GM19023 (cell line): ENCODE results near the gene TSPEAR.

Source experiments
- ATAC-seq: cut with Tn5 transposase; IDR thresholded peaks from one replicate; pipeline ENCODE4 v1.9.1; 2021; ENCODE audit warnings: mild to moderate bottlenecking, moderate library complexity; ENCODE audit not compliant: unreplicated experiment

TSPEAR gene

DNA sequence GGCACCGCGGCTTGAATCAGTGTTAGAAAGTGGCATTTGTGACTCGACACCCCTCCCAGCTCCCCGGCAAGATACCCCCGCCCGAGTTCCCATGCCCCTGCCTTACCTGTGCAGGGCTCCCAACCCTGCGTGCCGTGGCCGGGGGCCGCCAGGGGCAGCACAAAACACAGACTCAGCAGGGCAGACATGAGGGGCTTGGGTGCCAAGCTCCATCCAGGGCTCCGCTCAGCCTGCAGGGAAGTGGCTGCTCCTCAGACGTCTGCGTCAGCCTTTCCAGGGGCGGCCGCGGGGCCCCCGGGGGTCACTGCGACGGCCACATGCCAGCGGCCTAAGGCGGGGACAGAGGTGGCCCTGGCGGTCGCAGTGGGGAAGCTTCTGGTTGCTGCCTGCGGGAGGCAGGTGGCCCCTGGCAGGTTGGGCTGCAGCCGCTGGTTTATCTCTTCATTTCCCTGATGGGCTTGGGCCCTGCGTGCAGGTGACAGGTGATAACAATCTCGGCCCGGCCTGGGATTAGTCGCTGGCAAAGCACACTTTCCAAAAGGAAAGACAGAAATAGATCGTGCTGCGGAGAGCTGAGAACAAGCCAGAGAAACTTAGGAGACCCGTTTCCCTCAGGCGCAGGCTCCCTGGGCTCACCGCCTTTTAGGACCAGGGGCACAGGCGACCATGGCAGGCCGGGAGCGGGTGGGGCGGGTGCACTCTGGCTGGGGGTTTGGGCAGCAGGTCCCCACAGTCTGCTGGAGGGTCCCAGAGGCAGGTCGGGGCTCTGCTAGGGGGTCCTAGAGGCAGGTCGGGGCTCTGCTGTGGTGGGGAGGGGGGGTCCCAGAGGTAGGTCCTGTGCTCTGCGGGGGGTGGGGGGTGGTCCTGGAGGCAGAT is at the start of gene TSPEAR:
TSS of gene TSPEAR (minus strand) at position 246 of the 876 bp plus-strand sequence. CDS start at position 188, 58 bp downstream.
- no peak for ATAC-seq

DNA sequence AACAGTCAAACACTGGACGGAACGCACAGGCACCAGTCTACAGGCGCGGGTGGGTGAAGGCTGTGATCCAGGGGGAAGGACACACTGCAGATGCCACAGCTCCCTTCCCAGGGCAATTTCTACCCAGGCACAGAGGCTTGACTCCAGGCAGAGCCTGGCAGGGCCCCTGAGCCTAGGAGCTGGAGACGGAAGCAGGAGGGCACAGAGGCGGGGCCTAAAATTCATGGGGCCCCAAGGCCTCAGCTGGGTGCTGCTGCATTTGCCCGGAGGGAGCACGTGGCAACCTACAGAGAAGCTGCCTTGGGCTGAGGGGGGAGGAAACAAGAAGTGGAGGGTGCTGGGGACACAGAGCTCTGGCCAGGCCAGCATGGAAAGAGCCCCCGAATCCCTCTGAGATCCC is 49.0 kb upstream of the TSPEAR start:
- no peak for ATAC-seq

DNA sequence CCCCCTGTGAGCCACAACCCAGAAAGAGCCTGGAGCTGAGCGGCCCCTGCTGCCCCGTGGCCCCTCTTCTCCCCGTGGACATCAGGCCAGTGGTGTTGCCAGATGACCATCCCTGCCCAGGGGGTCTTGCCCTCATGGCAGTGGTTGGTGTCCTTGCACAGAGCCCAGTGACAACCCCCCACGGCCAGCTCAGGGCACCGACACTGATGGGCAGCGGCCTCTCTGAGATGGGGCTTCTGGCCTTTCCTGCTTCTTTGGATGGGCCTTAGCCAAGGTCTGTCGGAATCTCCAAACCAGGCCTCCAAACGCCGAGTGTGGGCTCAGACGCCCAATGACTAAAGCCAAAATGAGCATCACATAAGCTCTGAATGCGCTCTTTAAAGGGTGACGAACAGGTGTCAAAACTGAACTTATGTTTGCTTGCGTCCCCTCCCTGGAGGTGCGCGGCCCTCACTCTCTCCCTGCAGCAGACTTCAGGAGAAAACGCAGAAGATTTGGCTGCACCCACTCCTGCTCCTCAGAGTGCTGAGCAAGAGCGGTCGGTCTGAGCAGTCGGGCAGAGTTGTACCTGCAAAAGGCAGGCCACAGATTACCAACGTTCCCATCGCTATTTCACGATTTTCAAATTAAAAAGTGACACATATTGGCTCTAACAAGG is 48.4 kb upstream of the TSPEAR start:
- ATAC-seq: no peak

DNA sequence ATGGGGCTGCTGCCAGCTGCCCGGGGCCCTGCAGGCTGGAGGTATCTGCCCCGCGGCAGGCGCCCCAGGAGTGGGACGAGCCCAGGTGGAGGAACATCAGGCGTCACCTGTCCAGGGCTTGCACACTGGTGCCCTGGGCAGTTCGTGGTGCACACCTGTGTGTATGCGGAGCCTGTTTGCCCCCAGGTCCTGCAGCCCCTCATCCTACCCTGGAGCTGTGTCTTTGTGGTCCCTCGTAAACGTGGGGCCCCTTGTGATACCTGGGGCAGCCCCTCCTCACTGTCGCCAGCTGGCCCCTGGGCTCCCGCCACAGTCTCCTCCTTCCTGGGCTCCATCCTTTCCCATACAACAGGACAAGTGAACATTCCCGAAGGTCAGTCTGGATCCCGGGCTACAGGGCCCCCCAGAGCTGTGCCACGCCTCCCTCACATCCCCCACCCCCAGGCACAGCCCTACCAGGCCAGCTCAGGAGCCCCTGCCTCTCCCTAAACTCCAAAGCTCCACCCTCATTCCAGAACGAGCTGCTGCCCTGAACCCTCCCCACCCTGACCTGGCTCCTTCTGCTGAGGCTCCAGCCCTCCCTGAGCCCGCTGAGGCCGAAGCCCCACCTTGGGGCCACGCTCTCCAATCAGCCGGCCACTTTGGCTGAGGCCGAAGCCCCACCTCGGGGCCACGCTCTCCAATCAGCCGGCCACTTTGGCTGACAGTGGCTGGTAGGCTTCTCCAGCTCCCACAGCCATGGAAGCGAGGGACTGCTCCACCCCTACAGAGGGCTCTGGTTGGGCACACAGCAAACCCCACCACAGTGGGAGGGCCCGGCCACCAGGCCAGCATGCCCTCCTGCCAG is 47.6 kb upstream of the TSPEAR start:
- ATAC-seq: no peak

DNA sequence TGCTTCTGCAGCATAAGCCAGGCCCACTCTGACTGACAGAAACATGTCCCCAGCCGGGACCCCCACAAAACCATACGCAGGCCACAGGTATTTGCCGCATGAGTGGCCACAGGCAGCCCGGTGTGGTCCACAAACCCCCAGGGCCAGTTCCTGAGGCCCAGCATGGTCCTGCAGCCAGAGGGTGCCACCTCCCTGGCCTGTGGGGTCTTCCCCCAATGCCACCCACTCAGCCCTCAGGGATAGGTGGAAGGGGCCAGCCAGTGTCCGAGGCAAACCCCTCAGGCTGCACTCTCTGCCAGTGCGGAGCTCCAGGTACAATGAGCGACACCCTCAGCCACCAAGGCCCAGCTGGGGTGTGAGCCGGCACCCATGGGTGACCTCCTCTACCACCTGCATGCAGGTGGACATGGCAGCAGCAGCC is 46.8 kb upstream of the TSPEAR start:
- no peak for ATAC-seq

DNA sequence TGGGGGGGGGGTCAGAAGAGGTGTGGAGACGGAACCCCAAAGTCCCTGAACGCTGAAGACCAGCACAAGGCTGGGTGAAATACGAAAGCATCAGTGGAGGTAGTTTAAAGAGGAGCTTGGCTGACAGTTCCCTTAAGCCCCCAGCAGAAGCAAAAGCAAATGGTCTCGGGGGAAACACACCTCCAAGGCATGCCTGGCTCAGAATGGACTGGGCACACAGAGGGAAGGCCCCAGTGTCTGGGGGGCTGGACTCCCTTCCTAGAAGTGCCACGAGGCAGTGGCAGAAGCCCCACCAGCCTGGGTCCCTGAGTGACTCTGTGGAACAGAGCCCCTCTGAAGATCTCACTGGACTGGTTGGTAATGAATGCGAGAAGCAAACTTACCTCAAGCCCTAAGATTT is 46.4 kb upstream of the TSPEAR start:
- no peak for ATAC-seq

DNA sequence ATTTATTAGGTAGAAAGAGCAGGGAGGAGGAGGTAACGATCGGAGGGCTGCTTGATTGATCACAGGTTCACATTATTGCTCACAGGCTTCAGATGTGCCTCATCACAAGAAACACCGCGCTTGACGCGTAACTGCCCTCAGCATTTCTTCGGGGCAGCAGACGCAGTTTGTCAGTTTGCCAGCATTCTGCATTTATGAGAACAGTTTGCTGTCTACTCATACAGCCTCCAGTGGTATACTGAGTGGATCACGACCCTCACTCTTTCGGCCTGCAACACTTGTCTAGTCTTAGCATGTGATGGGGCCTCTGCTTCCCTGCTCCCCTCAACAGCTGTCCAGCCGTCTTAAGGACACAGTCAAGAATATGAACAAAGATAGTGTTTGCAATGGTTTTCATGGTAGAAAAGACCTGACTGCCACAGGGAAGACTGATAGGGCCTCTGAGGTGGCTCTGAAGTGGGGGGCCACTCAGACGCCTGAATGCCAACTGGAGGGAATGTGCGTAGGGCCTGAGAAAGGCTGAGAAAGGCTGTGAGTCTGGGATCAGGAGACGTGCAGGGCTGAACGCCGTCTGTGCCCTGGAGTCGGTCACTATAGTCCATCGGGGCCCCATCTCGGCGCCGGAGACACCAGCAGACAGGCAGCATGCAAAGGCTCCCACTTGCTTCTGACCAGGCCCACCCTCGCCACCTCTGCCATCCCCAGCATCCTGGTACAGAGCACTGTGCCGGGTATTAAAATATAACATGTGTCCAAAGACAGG is 45.2 kb upstream of the TSPEAR start:
- no peak for ATAC-seq

DNA sequence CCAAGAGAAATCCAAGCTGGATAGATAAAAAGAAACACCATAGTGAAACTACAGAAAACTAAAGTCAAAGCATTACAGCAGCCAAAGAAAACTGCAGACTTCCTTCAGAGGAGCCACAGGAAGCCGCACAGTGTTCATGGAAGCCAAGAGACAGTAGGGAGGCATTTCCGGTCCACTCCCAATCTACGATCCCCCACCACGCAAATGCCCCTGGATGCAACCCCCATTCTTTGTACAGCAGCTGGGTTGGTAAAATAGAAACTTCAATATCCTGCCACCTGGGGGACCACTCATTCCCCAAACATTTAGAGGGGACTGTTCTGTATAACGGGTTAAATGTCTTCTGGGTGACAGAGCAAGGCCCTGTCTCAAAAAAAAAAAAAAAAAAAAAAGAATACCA is 43.9 kb upstream of the TSPEAR start:
- no peak for ATAC-seq

DNA sequence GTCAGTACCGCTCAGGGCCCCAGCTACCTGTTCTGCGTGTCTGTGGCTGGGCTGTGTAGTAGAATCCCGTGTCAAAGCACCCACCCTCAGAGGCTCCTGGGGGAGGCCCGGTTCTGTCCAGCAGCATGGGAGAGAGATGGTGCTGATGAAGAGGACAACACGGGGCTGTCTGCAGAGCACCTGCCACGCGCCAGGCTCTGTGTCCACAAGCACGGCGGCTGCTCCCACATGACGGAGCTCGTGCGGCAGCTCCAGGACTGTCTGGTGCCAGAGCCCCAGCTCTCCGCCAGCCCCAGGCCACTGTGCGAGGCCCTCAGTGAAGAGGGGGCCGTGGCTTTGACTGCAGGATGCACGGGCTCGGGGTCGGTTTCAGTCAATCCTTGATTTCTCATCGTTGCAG is 42.0 kb upstream of the TSPEAR start:
- no peak for ATAC-seq

DNA sequence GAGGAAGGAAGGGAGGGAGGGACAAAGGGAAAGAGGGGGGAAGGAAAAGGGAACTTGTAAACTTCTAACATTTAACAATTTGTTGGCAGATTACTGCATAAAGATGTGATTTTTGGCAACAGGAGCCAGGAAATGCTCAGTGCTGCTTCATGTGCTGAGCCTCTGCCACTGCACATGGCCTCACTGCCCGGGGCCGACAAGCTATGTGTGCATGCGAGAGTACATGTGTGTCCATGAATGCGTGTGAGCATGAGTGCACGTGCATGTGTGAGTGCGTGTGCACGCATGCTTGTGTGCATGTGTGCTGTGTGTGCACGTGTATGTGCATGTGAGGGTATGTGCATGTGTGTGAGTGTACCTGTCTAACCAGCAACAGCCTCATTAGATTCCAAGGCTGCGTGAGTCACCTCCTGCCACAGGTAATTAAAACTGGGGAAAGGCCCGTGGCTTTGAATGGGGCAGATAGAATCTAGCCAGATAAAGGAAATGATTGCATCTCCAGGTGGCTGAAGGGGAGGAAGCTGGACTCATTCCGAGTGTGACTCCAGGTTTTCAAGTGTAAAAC is 41.4 kb upstream of the TSPEAR start:
- no peak for ATAC-seq

DNA sequence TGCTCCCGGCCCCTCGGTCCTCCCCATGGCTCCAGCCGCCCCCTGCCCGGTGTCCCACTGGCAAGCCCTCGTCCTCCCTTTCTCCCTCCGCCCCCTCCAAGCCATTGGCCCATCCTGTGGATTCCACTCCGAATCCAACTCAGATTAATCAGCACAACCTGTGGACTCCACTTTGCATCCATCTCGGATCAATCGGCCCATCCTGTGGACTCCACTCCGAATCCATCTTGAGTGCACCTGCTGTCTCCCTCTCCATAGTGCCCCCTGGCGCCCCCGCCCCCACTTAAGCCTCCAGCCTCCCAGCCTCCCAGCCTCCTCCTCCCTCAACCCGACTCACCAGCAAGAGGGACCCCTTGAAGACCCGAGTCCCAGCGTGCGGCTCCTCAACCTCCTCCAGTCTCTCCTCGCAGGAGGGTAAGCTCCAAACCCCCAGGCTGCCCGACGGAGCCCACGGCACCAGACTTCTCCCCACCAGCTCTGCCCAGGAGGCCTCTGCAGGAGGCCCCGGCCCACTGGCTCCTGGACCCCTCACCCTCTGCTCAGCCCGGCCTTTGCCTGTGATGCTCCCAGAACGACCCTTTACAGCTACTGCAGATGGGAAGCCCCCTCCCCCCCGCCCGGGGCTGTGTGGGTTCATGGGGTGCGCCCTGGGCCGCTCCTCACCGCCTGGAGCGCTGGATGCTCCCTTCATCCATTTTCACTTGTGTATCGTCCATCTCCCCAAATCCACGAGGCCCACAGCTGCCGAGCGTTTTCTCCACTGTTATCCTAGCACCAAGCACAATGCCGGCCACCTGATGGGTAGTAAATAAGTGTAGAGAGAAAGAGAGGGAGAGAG is 40.6 kb upstream of the TSPEAR start:
- no peak for ATAC-seq

DNA sequence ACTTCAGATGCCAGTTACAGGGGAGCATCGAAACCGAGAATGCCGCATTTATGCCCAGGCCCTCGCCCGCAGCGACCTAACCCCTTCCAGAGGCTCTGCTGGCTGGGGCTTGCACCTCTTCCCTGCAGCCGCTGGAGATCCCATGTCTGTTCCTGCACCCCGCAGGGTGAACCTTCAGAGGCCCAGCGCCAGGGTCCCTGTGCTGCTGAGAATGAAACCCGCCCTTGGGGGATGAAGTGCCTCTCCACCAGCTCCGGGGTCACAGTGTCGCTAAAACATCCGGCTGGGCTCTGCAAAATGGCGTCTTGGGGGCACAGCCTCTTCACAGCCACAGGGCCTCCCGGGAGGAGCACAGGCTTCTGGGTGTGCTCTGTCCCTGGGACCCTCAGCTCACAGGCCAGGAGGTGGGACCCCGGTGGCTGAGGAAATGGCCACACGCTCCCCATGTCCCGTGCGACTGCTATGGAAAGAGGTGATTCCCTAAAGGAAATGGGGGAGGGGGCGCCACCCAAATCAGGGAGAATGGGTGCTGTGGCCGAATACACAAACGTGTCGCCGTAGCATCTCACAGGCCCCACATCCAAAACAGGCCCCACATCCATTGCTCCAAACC is 39.9 kb upstream of the TSPEAR start:
- no peak for ATAC-seq

DNA sequence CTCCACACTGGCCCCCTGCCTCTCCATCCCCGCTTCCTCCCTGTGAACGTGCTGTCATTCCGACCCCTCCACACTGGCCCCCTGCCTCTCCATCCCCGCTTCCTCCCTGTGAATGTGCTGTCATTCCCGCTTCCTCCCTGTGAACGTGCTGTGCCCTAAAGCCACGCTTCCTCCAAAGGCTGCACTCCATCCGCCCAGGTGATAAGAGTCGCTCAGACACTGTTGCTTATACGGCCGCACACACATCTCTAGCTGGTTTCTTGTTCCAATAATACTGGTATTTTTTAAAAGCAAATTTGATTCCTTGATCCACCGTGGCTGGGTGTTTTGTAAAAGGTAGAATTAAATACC is 39.3 kb upstream of the TSPEAR start:
- no peak for ATAC-seq

DNA sequence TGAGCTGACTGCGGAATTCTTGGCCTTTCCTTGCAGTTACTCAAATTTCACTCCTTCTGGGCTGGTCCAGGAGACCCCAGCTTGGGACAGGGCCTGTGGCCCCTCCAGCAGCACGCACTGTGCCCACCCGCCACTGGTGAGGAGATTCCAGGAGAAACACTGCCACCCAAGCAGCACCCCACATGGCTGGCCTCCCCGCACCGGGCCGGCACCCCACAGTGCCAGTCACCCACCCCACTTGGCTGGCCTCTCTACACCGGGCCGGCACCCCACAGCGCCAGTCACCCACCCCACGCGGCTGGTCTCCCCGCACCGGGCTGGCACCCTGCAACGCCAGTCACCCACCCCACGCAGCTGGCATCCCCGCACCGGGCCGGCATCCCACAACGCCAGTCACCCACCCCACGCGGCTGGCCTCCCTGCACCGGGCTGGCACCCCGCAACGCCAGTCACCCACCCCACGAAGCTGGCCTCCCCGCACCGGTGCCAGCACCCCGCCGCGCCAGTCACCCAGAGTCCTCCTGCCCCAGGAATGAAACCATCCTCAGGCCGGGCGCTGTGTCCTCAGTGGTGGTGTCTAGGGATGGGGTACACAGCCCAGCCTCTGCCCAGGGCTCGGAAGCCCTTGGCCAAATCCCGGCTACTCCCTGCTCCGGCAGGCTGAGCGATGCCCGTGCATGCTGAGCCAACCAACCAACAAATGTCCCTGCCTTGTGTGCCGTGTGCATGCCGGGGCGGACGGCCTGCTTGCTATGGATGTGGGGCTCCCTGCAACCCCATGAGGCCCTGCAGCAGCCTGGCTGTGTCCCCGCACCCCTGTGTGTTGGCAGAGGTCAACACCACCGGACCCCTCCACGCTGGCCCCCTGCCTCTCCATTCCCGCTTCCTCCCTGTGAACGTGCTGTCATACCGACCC is 38.6 kb upstream of the TSPEAR start:
- no peak for ATAC-seq

DNA sequence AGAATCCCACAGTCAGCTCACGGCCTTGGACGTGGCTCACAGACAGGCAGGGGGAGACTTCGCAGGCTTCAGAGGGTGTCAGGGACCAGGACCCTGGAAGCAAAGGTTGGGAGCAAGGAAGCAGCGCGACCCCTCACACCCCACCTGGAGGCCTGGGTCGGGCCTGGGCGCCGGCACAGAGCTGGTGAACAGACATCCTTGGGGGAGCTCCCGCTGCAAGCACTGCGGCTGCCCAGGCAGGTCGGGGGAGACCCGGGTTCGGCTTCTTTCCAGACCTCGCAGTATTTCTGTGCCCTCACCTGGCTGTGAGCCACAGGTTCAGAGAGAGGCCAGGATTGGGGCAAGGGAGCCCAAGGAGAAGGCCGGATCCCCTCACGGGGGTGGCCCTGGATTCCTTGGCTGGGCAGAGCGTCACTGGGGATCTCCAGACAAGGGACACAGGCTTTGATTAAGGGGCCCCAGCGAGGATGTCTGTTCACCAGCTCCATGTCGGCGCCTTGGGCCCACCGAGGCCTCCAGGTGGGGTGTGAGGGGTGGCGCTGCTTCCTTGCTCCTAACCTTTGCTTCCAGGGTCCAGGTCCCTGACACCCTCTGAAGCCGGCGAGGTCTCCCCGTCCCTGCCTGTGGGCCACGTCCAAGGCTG is 37.9 kb upstream of the TSPEAR start:
- ATAC-seq: no peak

DNA sequence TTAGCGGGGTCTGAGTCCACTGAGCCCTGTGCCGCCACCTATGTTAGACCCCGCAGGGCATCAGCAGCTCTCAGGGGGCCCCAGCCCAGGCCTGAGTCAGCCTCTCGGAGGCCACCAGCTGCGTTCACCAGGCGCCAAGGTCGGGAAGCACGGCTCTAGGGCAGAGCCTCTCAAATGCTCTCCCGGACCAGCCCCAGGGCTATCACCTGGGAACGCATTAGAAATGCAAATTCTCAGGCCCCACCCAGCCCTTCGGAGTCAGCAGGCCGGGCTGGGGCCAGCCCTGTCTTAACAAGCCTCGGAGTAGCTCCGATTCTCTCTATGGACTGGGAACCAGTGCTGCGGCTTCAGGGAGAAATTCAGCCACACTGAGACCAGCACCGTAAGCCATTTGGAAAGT is 37.2 kb upstream of the TSPEAR start:
- ATAC-seq: no peak

DNA sequence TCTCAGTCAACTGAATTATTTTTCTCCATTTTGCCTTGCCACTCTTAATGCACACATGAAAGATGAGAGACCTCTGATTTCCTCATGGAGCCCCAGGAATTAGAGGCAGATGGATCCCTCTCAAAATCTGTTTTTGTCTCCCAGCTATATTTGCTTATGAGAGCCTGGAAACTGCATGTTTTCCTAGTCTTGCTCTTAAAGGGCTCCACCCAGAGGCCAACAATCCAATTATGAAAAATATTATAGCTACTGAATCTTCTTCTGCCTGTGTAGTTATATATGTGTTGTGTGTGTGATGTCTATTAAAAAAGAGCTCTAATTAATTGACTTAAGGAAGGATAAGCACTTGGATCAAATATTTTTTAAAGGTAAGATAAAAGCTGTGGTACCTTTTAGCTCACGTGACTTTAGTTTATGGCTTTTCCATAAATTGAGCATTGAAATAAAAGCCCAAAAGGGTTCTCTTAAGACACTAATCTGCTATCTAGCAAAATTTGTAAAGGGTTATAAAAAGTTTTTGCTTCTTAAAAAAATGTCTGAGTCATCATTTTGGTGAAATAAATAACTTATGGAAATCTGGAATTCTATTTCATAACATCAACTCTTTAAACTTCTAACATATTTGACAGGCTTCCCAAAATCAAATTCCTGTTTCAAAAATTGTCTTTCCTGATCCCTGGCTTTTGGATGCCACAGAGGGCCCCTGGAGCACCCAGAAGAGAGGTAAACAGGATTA is 31.2 kb upstream of the TSPEAR start:
- no peak for ATAC-seq
